ENCODE data around the gene TGFBR3.

TGFBR3 gene

DNA sequence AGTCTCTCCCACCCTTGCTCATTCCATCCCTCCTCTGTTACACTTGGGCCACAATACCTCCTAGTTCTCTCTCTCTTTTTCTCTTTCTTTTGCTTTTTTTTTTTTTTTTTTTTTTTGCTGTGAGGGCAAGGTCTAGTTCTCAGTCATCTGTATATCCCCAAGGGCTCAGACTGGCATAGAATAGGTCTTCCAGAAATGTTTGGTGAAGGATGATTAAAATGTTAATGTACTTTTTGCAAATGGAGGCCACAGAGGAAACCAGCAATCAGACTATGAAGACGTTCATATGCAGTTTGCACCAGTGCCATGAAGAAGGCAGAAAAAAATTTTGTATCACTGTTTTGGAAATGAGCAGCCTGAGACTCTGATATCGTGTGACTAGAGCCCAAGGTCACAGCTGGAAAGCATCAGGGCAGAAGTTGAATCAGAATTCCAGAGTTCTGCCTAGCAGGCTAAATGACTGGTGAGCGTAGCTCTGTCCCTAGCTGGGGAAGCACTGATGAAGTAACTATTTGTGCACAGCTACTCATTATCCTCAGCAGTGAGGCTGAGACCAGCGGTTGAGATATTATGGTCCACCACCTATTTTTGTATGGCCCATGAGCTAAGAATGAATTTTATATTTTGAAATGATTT, 186.5 kb downstream of the TGFBR3 start:
- TF ChIP-seq SIN3A (IDR thresholded peaks at IDR 0.05; ENCODE audit: borderline replicate concordance, insufficient read depth, low read length) (no peak), TAF1 (IDR thresholded peaks at IDR 0.05; ENCODE audit: borderline replicate concordance, insufficient read depth, low read length) (no peak), POLR2AphosphoS5 (IDR thresholded peaks at IDR 0.05; ENCODE audit: low read depth, low read length) (no peak), FOXP2 (optimal IDR thresholded peaks at IDR 0.05; ENCODE audit: borderline replicate concordance, extremely low read depth, extremely low read length, insufficient read depth) (no peak)
- TF ChIP-seq, protein P1, sequence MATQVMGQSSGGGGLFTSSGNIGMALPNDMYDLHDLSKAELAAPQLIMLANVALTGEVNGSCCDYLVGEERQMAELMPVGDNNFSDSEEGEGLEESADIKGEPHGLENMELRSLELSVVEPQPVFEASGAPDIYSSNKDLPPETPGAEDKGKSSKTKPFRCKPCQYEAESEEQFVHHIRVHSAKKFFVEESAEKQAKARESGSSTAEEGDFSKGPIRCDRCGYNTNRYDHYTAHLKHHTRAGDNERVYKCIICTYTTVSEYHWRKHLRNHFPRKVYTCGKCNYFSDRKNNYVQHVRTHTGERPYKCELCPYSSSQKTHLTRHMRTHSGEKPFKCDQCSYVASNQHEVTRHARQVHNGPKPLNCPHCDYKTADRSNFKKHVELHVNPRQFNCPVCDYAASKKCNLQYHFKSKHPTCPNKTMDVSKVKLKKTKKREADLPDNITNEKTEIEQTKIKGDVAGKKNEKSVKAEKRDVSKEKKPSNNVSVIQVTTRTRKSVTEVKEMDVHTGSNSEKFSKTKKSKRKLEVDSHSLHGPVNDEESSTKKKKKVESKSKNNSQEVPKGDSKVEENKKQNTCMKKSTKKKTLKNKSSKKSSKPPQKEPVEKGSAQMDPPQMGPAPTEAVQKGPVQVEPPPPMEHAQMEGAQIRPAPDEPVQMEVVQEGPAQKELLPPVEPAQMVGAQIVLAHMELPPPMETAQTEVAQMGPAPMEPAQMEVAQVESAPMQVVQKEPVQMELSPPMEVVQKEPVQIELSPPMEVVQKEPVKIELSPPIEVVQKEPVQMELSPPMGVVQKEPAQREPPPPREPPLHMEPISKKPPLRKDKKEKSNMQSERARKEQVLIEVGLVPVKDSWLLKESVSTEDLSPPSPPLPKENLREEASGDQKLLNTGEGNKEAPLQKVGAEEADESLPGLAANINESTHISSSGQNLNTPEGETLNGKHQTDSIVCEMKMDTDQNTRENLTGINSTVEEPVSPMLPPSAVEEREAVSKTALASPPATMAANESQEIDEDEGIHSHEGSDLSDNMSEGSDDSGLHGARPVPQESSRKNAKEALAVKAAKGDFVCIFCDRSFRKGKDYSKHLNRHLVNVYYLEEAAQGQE (IDR thresholded peaks at IDR 0.05; ENCODE audit: insufficient read depth in 1 of 2, low read depth in 2 of 2, low read length in 2 of 2) = no peak

DNA sequence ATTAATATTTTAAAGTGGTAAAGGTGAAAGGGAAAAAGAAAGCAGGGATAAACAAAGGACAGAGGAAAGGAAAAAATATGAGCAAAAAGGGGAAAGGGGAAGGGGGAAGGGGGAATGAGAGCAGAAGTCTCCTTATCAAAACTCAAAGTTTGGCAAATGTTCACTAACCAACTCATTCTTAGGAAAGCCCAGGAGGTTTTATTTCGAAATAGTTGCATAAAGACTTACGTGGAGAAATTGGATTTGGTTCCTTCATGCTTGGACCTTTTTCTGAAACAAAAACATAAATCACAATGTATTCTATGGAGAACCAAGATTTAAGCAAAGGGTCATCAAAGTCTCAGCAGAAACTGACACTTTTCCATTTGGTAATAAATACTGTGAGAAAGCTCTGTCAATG, 188.1 kb downstream of the TGFBR3 start:
- TF ChIP-seq TAF1 (IDR thresholded peaks at IDR 0.05; ENCODE audit: borderline replicate concordance, insufficient read depth, low read length) (no peak), SIN3A (IDR thresholded peaks at IDR 0.05; ENCODE audit: borderline replicate concordance, insufficient read depth, low read length) (no peak), POLR2AphosphoS5 (IDR thresholded peaks at IDR 0.05; ENCODE audit: low read depth, low read length) (no peak), FOXP2 (optimal IDR thresholded peaks at IDR 0.05; ENCODE audit: borderline replicate concordance, extremely low read depth, extremely low read length, insufficient read depth) (no peak)
- TF ChIP-seq, protein P1 (IDR thresholded peaks at IDR 0.05; ENCODE audit: insufficient read depth in 1 of 2, low read depth in 2 of 2, low read length in 2 of 2) = no peak

DNA sequence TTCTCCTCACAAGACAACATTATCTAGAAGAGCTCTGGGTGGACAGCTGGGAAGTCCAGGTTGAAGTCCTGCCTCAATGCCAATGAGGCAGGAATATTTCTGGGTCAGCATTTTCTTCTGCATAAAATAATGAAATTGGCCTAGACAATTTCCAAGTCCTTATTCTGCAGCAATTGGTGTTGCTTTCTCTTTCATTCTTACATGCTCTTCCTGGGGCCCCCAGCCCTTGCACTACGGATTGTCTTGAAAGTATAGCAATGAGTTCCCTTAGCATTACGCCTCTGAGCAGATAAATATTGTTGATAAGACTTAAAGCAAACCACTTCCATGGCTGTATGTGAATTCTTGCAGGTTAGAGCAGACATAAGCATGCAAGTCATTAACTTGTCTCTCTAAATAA, 188.5 kb downstream of the TGFBR3 start:
- no peak for TF ChIP-seq POLR2AphosphoS5 (IDR thresholded peaks at IDR 0.05; ENCODE audit: low read depth, low read length)
- no peak for TF ChIP-seq SIN3A (IDR thresholded peaks at IDR 0.05; ENCODE audit: borderline replicate concordance, insufficient read depth, low read length)
- no peak for TF ChIP-seq FOXP2 (optimal IDR thresholded peaks at IDR 0.05; ENCODE audit: borderline replicate concordance, extremely low read depth, extremely low read length, insufficient read depth)
- TF ChIP-seq TAF1 (IDR thresholded peaks at IDR 0.05; ENCODE audit: borderline replicate concordance, insufficient read depth, low read length) = no peak
- TF ChIP-seq, protein P1 (IDR thresholded peaks at IDR 0.05; ENCODE audit: insufficient read depth in 1 of 2, low read depth in 2 of 2, low read length in 2 of 2) = no peak

DNA sequence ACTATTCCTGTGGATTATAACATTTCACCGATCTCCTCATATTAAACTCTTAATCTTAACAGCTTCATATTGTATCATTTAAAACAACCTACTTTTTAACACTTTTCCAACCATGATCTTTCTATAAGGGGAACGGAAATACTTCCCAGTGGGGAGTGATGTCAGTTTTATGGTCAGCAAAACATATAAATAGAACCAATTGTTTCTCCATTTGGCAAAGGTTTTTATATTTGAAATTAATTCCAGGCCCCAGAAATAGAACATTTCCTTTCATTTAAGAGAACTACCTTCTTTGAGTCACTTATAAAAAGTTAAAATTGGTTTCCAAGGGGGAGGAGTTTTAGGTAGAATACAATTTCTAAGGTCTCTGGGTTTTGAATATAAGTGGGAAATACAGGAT, 189.6 kb downstream of the TGFBR3 start:
- TF ChIP-seq SIN3A (IDR thresholded peaks at IDR 0.05; ENCODE audit: borderline replicate concordance, insufficient read depth, low read length) = no peak
- TF ChIP-seq TAF1 (IDR thresholded peaks at IDR 0.05; ENCODE audit: borderline replicate concordance, insufficient read depth, low read length) = no peak
- TF ChIP-seq FOXP2 (optimal IDR thresholded peaks at IDR 0.05; ENCODE audit: borderline replicate concordance, extremely low read depth, extremely low read length, insufficient read depth) = no peak
- TF ChIP-seq, protein P1 (IDR thresholded peaks at IDR 0.05; ENCODE audit: insufficient read depth in 1 of 2, low read depth in 2 of 2, low read length in 2 of 2) = no peak
- TF ChIP-seq POLR2AphosphoS5 (IDR thresholded peaks at IDR 0.05; ENCODE audit: low read depth, low read length) = no peak
